Stimulated activated CD4-positive, alpha-beta T cell treated with anti-CD3 and anti-CD28 coated beads, TNF-alpha, amount 100 ng/mL, for 48 hours (primary cell): ENCODE measurements around the gene CNTN5.

Source experiments
- DNase-seq, 3 donors: peaks; one replicate each; pipeline ENCODE4 v3.0.0-alpha.2; 2020; ENCODE audit warnings: low read depth in 3 of 3

CNTN5 gene

GRCh38 chr11:99614352-99614751 lies 593.6 kb downstream of the CNTN5 start:
- DNase-seq, result no peak

- DNase-seq, result no peak
These were observed 609.9 kb downstream of the CNTN5 start for GRCh38 chr11:99630629-99631028.

GRCh38 chr11:99631618-99632017 lies 610.9 kb downstream of the CNTN5 start:
- DNase-seq, result no peak

- no peak for DNase-seq
These were observed 612.2 kb downstream of the CNTN5 start for GRCh38 chr11:99632969-99633368.

GRCh38 chr11:99634581-99634980 lies 613.8 kb downstream of the CNTN5 start:
- no peak for DNase-seq

- DNase-seq, result no peak
These were observed 617.4 kb downstream of the CNTN5 start for GRCh38 chr11:99638073-99638553.

GRCh38 chr11:99640671-99641070 lies 619.9 kb downstream of the CNTN5 start:
- no peak for DNase-seq

- no peak for DNase-seq
These were observed 625.2 kb downstream of the CNTN5 start for GRCh38 chr11:99645934-99646333.

GRCh38 chr11:99670067-99670676 lies 649.4 kb downstream of the CNTN5 start:
- DNase-seq, result no peak

GRCh38 chr11:99671808-99672409 lies 651.2 kb downstream of the CNTN5 start:
- no peak for DNase-seq

GRCh38 chr11:99676292-99676691 lies 655.5 kb downstream of the CNTN5 start:
- DNase-seq, result no peak

GRCh38 chr11:99682171-99682570 lies 661.4 kb downstream of the CNTN5 start:
- DNase-seq, result no peak

- DNase-seq, result no peak
These were observed 661.9 kb downstream of the CNTN5 start for GRCh38 chr11:99682646-99683045.

GRCh38 chr11:99683933-99684332 lies 663.2 kb downstream of the CNTN5 start:
- no peak for DNase-seq

- no peak for DNase-seq
These were observed 666.1 kb downstream of the CNTN5 start for GRCh38 chr11:99686838-99687237.

- no peak for DNase-seq
These were observed 666.6 kb downstream of the CNTN5 start for GRCh38 chr11:99687320-99687719.

GRCh38 chr11:99693941-99694492 lies 673.3 kb downstream of the CNTN5 start:
- no peak for DNase-seq

- no peak for DNase-seq
These were observed 674.4 kb downstream of the CNTN5 start for GRCh38 chr11:99695106-99695505.

GRCh38 chr11:99706848-99707247 lies 686.1 kb downstream of the CNTN5 start:
- DNase-seq, result no peak

GRCh38 chr11:99708928-99709672 lies 688.4 kb downstream of the CNTN5 start:
- DNase-seq, result no peak

GRCh38 chr11:99716302-99716701 lies 695.6 kb downstream of the CNTN5 start:
- DNase-seq, result no peak

GRCh38 chr11:99718291-99718690 lies 697.5 kb downstream of the CNTN5 start:
- no peak for DNase-seq
